RPMI8226 (cell line): ENCODE measurements around the gene ARL16.
A peak's percentile ranks its signal among the peaks of the same experiment; 100 is the strongest.

Experiments
- DNase-seq: peaks from one replicate; pipeline ENCODE4 v3.0.0-alpha.2; 2015

The ARL16 gene

DNA sequence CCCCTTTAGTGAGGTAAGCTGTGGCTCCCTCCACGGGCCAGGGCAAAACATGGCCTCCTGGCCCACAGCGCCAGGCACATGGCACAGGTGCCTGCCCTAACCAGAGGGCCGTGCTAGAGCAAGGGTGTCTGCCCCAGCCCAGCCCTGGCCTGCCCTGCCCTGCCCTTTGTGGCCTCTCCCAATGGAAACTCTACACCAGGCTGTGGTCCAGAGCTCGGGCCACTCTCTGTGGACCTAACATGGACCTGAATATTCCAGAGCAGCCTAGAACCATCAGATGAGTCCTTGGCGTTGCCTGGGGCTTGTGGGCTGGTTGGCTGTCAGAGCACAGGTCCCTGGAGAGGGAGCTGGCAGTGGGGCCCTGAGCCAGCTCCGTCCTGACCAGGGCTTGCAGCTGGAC is 11.6 kb upstream of the ARL16 start:
- no peak for DNase-seq

GRCh38 chr17:81694810-81695209 is 11.2 kb upstream of the ARL16 start:
- DNase-seq = no peak

DNA sequence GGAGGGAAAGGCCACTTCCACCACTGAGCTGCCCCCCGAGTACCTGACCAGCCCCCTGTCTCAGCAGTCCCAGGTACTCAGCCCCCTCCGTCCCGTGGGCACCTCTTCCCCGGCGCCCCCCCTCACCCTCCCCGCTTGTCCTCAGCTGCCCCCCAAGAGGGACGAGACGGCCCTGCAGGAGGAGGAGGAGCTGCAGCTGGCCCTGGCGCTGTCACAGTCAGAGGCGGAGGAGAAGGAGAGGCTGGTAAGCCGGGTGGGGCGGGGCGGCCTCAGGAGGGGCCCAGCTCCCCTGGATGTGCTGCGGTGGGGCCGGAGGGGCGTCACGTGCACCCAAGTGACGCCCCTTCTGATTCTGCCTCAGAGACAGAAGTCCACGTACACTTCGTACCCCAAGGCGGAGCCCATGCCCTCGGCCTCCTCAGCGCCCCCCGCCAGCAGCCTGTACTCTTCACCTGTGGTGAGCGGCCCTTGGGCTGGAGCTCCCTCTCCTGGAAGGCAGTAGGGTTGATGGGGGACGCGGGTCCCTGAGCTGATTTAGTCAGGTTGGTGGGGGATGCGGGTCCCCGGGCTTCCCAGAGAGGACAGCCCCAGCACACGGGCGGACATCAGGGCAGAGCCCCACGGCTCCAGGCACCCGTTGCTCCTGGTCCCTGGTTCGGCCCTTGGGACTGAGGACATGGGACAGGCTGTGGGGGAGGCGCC is 10.1 kb upstream of the ARL16 start:
- no peak for DNase-seq

- no peak for DNase-seq
Observed at GRCh38 chr17:81691608-81692007, 8.0 kb upstream of the ARL16 start.

- DNase-seq = no peak
Observed at GRCh38 chr17:81691196-81691595, 7.6 kb upstream of the ARL16 start.

GRCh38 chr17:81690549-81690948 is 7.0 kb upstream of the ARL16 start:
- no peak for DNase-seq

DNA sequence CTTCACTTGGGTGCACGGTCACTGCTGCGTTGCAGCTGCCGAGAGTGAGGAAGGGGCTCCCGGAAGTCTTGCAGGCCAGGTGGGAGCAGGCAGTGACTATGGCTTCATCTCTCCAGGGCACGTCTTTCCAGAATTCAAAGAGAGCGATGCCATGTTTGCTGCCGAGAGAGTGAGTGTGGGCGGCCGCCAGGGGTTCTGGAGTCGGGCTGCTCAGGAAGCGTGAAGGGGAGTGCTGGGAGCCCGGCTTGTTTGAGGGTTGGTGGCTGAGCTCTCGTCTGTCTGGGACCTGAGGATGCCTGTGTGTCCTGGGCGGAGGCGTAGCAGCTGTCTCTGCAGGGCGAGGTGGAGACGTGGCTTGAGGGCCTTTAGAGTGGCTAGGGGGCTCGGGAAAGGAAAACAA is 6.5 kb upstream of the ARL16 start:
- no peak for DNase-seq

GRCh38 chr17:81688616-81689015 is 5.0 kb upstream of the ARL16 start:
- no peak for DNase-seq

GRCh38 chr17:81687770-81688541 is 4.4 kb upstream of the ARL16 start:
- no peak for DNase-seq

- no peak for DNase-seq
Observed at GRCh38 chr17:81686614-81687013, 3.0 kb upstream of the ARL16 start.

GRCh38 chr17:81685108-81685507 is 1.5 kb upstream of the ARL16 start:
- DNase-seq = peak; percentile 48

- no peak for DNase-seq
Observed at GRCh38 chr17:81684442-81684911, 880 bp upstream of the ARL16 start.

- no peak for DNase-seq
Observed at GRCh38 chr17:81683208-81683583, 401 bp downstream of the ARL16 start.

- no peak for DNase-seq
Observed at GRCh38 chr17:81682565-81683207, 911 bp downstream of the ARL16 start.

DNA sequence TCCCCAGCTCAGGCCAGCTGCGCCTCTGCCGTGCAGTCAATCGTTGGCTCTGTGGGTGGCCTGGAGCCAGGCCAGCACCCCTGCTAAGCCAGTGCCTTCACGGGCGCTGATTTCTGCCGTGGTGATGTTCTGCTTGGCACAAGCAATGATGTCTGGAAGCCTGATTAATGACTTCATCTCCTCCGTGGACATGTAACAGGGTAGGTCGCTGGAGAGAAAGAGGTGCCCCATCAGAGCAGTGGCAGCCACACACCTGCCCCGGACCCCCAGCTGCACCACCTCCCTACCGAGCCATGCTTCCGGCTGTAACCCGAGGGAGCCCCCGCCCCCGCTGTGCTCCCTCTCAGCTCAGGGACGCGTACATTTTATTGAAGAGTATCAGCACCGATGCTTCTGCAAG is 1.9 kb downstream of the ARL16 start:
- DNase-seq = no peak

GRCh38 chr17:81680150-81680549 is 3.4 kb downstream of the ARL16 start:
- no peak for DNase-seq

GRCh38 chr17:81676906-81677305 is 6.7 kb downstream of the ARL16 start:
- DNase-seq = no peak

- DNase-seq = peak; percentile 28
Observed at GRCh38 chr17:81675515-81676221, 7.9 kb downstream of the ARL16 start.

- no peak for DNase-seq
Observed at GRCh38 chr17:81673561-81674258, 9.9 kb downstream of the ARL16 start.

DNA sequence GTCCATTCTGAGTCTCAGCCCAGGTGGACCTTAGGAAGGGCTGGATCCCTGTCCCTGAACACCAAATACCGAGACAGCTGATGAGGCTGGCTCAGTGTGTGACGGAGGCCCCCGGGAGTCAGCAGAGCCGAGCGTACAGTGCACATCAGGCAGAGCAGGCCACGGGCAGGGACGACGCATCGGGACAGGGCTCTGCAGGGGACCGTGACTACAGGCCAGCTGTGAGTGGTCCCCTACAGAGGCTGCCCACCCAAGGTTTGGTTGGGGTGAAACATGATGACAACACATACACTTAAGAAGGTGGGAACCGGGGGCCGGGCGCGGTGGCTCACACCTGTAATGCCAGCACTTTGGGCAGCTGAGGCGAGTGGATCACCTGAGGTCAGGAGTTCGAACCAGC is 10.6 kb downstream of the ARL16 start:
- no peak for DNase-seq

DNA sequence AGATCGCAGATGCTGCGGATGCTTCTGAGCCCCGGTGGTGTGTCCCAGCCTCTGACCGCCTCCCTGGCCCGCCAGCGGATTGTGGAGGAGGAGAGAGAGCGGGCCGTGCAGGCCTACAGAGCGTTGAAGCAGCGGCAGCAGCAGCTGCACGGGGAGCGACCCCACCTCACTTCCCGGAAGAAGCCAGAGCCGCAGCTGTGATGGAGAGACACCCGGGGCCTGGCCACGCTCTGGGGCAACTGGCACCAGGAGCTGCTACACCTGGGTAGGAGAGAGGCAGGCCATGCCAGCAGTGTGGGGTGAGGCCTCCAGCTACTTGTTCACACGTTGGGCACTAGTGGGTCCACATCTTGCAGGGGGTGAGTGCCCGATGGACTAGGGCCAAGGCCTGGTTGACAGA is 11.1 kb downstream of the ARL16 start:
- no peak for DNase-seq

- no peak for DNase-seq
Observed at GRCh38 chr17:81667754-81668153, 15.8 kb downstream of the ARL16 start.
